Midbrain (tissue), 1 donor: ENCODE data around the gene ZNF57.
"Not testable (repeated sequence)": the region's sequence is repeated elsewhere in the genome, so short reads cannot be mapped to it uniquely, and the experiment has no call there.

ENCODE experiments used
- DNase-seq: peaks from one replicate; lab custom pipeline; 2025; lab: John Stamatoyannopoulos, UW

ZNF57 gene

DNA sequence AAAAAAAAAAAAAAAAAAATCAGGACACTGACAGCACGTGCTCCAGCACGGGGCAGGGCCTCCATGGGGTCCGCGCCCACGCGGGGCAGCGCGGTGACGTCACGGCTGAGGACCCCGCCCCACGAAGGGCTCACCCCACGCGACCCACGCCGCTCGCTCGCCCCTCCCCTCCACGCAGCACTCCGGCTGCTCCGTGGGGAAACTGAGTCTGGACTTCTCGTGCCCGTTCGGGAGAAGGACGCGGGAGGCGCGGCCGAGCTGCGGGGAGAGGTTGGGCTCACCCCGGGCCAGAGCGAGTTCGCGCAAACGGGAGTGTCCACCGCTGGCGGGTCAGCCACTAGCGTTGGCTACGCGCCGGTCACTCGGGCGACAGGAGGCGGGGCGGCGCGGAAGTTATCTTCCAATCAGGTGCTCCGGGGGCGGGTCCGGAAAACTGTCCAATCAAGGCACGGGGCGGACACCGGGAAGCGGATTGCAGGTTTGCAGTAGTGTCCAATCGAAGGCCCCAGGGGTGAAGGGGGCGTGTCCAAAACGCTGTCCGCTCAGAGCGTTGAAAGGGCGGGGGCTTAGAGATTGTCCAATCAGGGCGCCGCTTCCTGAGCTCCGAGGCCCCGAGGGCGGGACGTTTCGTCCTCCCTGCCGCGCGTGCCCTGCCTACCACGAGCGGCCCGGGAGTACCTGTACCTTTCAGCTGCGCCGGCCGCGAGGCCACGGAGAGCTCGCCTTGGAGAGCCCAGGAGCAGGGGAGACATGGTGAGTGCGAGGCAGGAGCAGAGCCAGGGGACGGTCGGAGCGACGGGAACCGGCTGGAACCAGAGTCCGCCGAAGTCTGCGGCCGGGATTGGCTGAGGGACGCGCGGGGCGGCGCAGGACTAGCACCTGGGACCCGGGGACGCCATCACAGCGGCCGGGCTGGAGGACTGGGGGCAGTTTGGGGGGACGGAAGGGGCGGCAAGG is at the start of gene ZNF57:
ZNF57 (plus strand) TSS at position 633 of the 957 bp plus-strand sequence; CDS start at position 751, 118 bp downstream.
- DNase-seq, result peak; percentile 99

DNA sequence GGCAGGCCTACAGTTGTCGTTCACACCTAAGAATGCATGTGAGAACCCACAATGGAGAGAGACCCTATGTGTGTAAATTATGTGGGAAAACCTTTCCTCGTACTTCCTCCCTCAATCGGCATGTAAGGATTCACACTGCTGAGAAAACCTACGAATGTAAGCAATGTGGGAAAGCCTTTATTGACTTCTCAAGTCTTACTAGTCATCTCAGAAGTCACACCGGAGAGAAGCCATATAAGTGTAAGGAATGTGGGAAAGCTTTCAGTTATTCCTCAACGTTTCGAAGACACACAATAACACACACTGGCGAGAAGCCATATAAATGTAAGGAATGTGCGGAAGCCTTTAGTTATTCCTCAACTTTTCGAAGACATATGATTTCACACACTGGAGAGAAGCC is 48.1 kb upstream of the ZNF57 start:
- DNase-seq, result no peak

DNA sequence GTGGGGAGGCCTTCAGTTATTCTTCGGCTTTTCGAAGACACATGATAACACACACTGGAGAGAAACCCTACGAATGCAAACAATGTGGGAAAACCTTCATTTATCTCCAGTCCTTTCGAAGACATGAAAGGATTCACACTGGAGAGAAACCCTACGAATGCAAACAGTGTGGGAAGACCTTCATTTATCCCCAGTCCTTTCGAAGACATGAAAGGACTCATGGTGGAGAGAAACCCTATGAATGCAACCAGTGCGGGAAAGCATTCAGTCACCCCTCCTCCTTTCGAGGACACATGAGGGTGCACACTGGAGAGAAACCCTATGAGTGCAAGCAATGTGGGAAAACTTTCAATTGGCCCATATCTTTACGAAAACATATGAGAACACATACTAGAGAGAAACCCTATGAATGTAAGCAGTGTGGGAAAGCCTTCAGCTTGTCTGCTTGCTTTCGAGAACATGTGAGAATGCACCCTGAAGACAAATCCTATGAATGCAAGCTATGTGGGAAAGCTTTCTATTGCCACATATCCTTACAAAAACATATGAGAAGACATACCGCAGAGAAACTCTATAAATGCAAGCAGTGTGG is 47.6 kb upstream of the ZNF57 start:
- DNase-seq, result no peak

- DNase-seq, result no peak
These were observed 45.9 kb upstream of the ZNF57 start for GRCh38 chr19:2854849-2855248.

DNA sequence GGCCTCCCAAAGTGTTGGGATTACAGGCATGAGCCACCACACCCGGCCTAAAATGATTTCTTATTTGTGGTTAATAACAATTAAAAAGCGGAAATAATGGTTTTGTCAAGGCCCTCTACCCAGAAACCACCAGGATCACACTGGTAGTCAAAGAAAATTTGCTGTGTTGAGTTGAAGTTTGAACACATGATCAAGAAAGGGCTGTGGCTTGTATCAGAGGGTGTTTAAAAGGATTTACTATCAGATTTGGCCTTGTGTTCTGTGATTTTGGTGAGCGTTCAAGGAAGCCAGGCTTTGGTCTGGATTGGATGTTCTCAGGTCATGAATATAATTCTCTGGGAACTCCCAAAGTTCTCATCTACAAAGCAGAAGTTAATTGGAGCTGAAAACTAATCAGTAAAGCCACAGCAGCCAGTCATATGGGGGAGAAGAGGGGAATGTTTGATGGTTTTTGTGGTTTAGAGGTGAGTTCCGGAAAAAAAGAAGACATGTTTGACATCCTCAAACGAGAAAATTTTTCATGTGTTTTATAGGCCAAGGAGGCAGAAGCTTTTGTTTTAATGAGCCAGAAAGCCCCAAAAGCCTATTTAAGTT is 44.2 kb upstream of the ZNF57 start:
- DNase-seq, result no peak

DNA sequence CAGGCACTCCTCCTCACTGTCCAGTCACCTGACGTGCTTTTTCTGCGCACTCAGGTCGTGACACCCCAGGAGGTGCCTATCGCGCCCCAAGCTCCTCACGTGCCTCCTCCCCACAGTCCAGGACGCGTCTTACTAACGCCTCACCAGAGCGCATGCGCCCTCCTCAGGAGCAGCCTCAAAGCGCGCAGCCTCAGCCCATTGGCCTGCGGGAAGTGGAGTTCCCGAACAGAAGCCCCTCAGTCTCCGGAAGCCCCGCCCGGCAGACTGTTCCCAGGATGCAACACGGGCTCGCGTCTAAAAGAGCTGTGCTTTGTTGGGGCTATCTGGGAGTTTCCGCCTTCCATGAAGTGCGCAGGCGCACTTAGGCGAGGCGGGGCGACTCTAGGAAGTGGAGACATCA is 41.9 kb upstream of the ZNF57 start:
- DNase-seq, result no peak

DNA sequence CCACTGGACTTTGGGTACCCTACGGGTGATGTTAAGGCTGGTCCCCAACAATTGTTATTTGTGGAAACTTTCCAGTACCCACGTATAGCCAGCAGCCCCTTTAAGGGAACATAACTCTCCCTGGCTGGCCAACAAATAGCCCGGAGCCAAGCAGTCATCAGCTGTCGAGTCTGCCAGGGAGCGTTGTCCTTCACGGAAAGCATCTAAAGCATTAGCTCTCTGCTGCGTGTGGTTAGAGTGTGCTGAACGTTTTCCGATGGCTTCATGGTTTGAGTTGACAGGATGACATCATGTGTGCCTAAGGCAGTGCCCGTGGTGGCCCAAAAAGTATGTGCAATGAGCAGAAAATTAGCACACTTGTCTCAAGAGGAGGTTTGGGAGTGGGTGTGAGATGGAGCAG is 36.9 kb upstream of the ZNF57 start:
- no peak for DNase-seq

GRCh38 chr19:2865334-2866100 is 35.2 kb upstream of the ZNF57 start:
- no peak for DNase-seq

GRCh38 chr19:2866495-2867024 is 34.2 kb upstream of the ZNF57 start:
- no peak for DNase-seq

DNA sequence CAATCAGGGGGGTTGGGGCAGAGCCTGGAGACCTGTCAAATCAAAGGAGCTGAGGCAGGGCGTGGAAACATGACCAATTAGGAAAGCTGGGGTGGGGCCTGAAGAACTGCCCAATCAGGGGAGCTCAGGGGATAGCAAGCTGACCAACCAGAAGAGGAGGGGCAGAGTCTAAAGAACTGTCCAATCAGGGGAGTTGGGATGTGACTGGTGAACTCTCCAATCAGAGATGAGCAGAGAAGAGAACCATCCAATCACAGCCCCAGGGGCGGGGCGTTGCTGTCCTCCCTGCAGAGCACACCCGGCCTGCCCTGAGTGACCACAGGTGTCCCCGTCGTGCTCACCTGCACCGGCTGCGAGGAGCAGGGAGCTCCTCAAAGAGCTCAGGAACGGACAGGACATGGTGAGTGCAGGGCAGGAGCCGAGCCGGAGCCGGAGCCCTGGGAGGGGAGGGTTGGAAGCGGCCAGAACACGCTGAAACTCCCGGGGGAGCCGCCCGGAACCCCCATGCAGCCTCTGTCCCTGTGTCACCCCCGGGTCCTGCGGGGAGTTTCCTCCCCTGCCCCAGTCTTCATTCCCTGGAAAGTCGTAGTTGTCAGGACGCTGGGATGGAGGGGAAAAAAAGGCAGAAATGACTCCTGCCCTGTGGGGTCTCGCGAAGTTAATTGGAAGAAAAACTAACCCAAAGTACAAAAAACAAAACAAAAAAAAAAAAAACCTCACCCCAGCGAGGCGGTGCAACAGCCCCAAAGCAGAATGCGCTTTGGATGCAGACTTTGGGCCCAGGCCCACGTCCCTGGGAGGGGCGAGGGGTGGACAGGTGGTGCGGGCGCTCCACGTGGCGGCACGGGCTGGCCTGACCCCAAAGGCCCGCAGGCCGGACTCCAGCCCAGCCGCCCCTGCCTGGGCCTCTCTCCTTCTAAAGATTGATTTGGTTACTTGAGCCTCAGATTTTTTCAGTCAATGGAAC is 33.4 kb upstream of the ZNF57 start, which contains the start of gene ZNF556:
ZNF556 (plus strand) TSS at position 311 of the 967 bp plus-strand sequence; CDS start at position 398, 87 bp downstream.
- DNase-seq, result peak; percentile 8

DNA sequence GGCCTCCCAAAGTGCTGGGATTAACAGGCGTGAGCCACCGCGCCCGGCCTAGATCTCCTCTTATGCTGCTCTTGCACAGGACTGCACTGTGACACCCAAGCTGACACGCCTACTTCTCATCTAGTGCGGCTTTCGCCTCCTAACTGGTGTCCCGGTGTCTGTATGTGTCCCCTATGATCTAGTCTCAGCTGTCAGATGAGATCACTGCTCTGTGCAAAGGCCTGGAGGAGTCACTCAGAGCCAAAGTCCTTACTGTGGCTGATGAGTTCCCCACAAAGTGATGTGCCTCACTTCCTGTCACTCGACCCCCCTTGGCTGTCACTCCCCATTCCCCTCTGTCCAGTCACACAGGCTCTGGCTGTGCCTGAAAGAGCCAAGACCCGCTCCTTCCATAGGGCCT is 31.1 kb upstream of the ZNF57 start:
- DNase-seq, result no peak

GRCh38 chr19:2872175-2872574 is 28.6 kb upstream of the ZNF57 start:
- DNase-seq, result not testable (repeated sequence)

GRCh38 chr19:2877398-2878331 is 23.1 kb upstream of the ZNF57 start:
- no peak for DNase-seq

DNA sequence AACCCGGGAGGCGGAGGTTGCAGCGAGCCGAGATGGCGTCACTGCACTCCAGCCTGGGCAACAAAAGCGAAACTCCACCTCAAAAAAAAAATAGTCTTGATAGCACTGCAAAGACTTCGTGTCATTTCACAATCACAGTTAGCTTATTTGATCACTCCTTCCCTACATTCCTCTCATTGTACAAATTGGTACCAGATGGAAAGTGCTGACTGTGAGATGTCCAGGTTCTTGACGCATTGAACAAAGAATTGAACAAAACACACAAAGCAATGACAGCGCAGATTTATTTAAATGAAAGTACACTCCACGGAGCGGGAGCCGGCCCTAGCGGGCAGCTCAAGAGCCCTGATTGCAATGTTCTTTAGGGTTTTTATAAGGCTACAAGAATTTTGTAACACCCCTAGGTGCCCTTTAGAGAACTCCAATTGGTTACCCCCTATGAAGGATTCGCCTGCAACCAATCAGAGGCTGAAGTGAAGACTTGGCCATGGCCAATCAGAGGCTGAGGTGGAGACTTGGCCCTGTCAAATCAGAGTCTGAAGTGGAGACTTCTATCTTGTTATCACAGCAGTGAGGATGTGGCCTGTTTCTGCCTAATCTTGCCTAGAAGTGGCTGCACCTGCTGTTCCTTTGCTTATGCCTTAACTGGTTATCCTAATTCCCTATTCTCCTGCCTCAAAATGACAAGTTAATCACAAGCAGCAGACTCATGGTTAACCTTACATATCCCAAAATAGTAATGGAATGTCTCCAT is 16.9 kb upstream of the ZNF57 start:
- DNase-seq, result no peak

DNA sequence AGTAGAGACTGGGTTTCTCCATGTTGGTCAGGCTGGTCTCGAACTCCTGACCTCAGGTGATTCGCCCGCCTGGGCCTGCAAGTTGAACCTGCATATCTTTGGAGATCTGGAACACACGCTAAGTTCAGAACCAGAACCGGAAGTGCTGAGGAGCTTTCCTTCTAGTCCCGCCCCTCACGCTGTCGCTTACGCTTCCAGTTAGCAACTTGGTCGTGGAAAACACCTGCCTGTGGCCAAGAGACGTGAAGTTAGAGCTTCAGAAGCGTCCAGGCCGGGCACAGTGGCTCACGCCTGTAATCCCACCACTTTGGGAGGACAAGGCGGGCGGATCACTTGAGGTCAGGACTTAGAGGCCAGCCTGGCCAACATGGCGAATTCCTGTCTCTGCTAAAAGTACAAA is 15.0 kb upstream of the ZNF57 start:
- DNase-seq, result no peak

GRCh38 chr19:2887391-2887914 is 13.3 kb upstream of the ZNF57 start:
- DNase-seq, result peak; percentile 85

- DNase-seq, result no peak
These were observed 11.9 kb upstream of the ZNF57 start for GRCh38 chr19:2888731-2889224.

GRCh38 chr19:2890531-2890930 is 10.2 kb upstream of the ZNF57 start:
- DNase-seq, result not testable (repeated sequence)
